ENCODE results near the gene TEPSIN. TPM values are rescaled to one million over a fixed set of nuclear protein-coding genes. Genes with fewer than 3 reads are reported as not detected.
A peak's percentile ranks its signal among the peaks of the same experiment; 100 is the strongest.

The TEPSIN gene
- total and polyA plus RNA-seq, 2 of the 13 experiments (the other 11 are each of a cell fraction or from before 2014, with no cell fraction given) = 16.1 to 18.8 TPM

GRCh38 chr17:81244358-81245023 is 5.6 kb upstream of the TEPSIN start (continued):
- TF ChIP-seq ZNF678 (CRISPR knock-in tag; IDR thresholded peaks at IDR 0.05) (no peak), NR2F1 (CRISPR knock-in tag; IDR thresholded peaks at IDR 0.05) (peak in 1 of 2 experiments; percentile 39; a peak in 2 of 4 replicates), ZFY (CRISPR knock-in tag; IDR thresholded peaks at IDR 0.05) (peak; percentile 11; the same call in 1 of the 2 replicates), HINFP (CRISPR knock-in tag; IDR thresholded peaks at IDR 0.05; ENCODE audit: low read depth) (no peak), REPIN1 (CRISPR knock-in tag; IDR thresholded peaks at IDR 0.05; ENCODE audit: borderline replicate concordance, low read depth) (no peak), HHEX (CRISPR knock-in tag; IDR thresholded peaks at IDR 0.05) (no peak), ZUFSP (CRISPR knock-in tag; IDR thresholded peaks at IDR 0.05; ENCODE audit: borderline replicate concordance) (no peak), PHF20 (CRISPR knock-in tag; IDR thresholded peaks at IDR 0.05) (no peak), ZNF530 (CRISPR knock-in tag; IDR thresholded peaks at IDR 0.05; ENCODE audit: low read depth) (no peak), ZNF709 (CRISPR knock-in tag; IDR thresholded peaks at IDR 0.05) (no peak), ZNF589 (CRISPR knock-in tag; conservative IDR thresholded peaks at IDR 0.05) (no peak), ZFP91 (CRISPR knock-in tag; IDR thresholded peaks at IDR 0.05; ENCODE audit: borderline replicate concordance) (peak; percentile 20; the same call in 1 of the 2 replicates), POLR2G (IDR thresholded peaks at IDR 0.05; ENCODE audit: low read depth, low read length) (peak; percentile 71), ZNF17 (CRISPR knock-in tag; IDR thresholded peaks at IDR 0.05) (no peak), ZBTB7A (CRISPR knock-in tag; IDR thresholded peaks at IDR 0.05) (no peak), RBFOX2 (IDR thresholded peaks at IDR 0.05; ENCODE audit: low read depth, low read length) (peak; percentile 23; the same call in 1 of the 2 replicates), FUBP1 (CRISPR knock-in tag; IDR thresholded peaks at IDR 0.05; ENCODE audit: borderline replicate concordance) (no peak)
